Neural crest cell (in vitro differentiated cells): ENCODE data around the gene CPN2. TPM values are rescaled to one million over a fixed set of nuclear protein-coding genes. Genes with fewer than 3 reads are reported as not detected.

Source experiments
- DNase-seq: peaks from one replicate; pipeline ENCODE4 v3.0.0; 2021; ENCODE audit warnings: low read depth, mixed read lengths, low spot score
- H3K27ac Mint-ChIP-seq: one replicate; pipeline ENCODE4 v1.8.0; 2021; ENCODE audit warnings: mild to moderate bottlenecking, mixed read lengths; ENCODE audit not compliant: unreplicated experiment
- H3K27me3 Mint-ChIP-seq: 2 replicates; pipeline ENCODE4 v1.8.0; 2021; ENCODE audit warnings: low read depth, mild to moderate bottlenecking, mixed read lengths
- H3K36me3 Mint-ChIP-seq: 2 replicates; pipeline ENCODE4 v1.8.0; 2021; ENCODE audit warnings: low read depth, mild to moderate bottlenecking, mixed read lengths
- H3K4me1 Mint-ChIP-seq: 2 replicates; pipeline ENCODE4 v1.8.0; 2021; ENCODE audit warnings: mixed read lengths
- H3K4me3 Mint-ChIP-seq: one replicate; pipeline ENCODE4 v1.8.0; 2021; ENCODE audit warnings: mild to moderate bottlenecking, mixed read lengths
- H3K9me3 Mint-ChIP-seq: 2 replicates; pipeline ENCODE4 v1.8.0; 2021; ENCODE audit warnings: mixed read lengths
- CTCF ChIP-seq: fragments of 200-600 bp; sonication (generic); conservative IDR thresholded peaks from 2 replicates; pipeline ENCODE4 v1.5.0; 2021; ENCODE audit warnings: antibody characterized with exemption, mild to moderate bottlenecking
- total RNA-seq: library from RNA; stranded (reverse); gene quantifications from 2 replicates; pipeline ENCODE4 v1.2.1, GENCODE V29; 2021

Gene CPN2
- total RNA-seq, 1 donor from 2014 or later = not detected

- H3K36me3 Mint-ChIP-seq = peaks cover 4% of the 10 kb centered on the region
- H3K27ac Mint-ChIP-seq = no peak overlapping the region
- H3K4me1 Mint-ChIP-seq = peaks cover 11% of the 10 kb centered on the region
- no peak for TF ChIP-seq CTCF
- H3K27me3 Mint-ChIP-seq = peaks cover 4% of the 10 kb centered on the region
- peaks cover 16% of the 10 kb centered on the region for H3K9me3 Mint-ChIP-seq
- DNase-seq = no peak
- no peak overlapping the region for H3K4me3 Mint-ChIP-seq
These were observed 38.1 kb upstream of the CPN2 start for GRCh38 chr3:194389269-194389668.

GRCh38 chr3:194387926-194388418 is 36.8 kb upstream of the CPN2 start:
- H3K27me3 Mint-ChIP-seq = peaks cover 4% of the 10 kb centered on the region
- no peak for TF ChIP-seq CTCF
- no peak overlapping the region for H3K27ac Mint-ChIP-seq
- no peak overlapping the region for H3K4me3 Mint-ChIP-seq
- peaks cover 14% of the 10 kb centered on the region for H3K4me1 Mint-ChIP-seq
- peaks cover 4% of the 10 kb centered on the region for H3K36me3 Mint-ChIP-seq
- no peak for DNase-seq
- peaks cover 16% of the 10 kb centered on the region for H3K9me3 Mint-ChIP-seq

- no peak overlapping the region for H3K4me3 Mint-ChIP-seq
- H3K27me3 Mint-ChIP-seq = peaks cover 4% of the 10 kb centered on the region
- no peak overlapping the region for H3K27ac Mint-ChIP-seq
- no peak for TF ChIP-seq CTCF
- H3K36me3 Mint-ChIP-seq = peaks cover 4% of the 10 kb centered on the region
- DNase-seq = no peak
- H3K9me3 Mint-ChIP-seq = peaks cover 16% of the 10 kb centered on the region
- H3K4me1 Mint-ChIP-seq = peaks cover 19% of the 10 kb centered on the region
These were observed 36.1 kb upstream of the CPN2 start for GRCh38 chr3:194387276-194387675.

- Mint-ChIP-seq H3K27ac (no peak overlapping the region), H3K4me3 (no peak overlapping the region), H3K36me3 (peaks cover 4% of the 10 kb centered on the region), H3K4me1 (peaks cover 19% of the 10 kb centered on the region), H3K9me3 (peaks cover 16% of the 10 kb centered on the region), H3K27me3 (peaks cover 4% of the 10 kb centered on the region)
- no peak for TF ChIP-seq CTCF
- DNase-seq = no peak
These were observed 35.5 kb upstream of the CPN2 start for GRCh38 chr3:194386648-194387047.

GRCh38 chr3:194386066-194386465 is 34.9 kb upstream of the CPN2 start:
- peaks cover 12% of the 10 kb centered on the region for H3K9me3 Mint-ChIP-seq
- peaks cover 19% of the 10 kb centered on the region for H3K4me1 Mint-ChIP-seq
- peaks cover 4% of the 10 kb centered on the region for H3K27me3 Mint-ChIP-seq
- H3K4me3 Mint-ChIP-seq = no peak overlapping the region
- H3K36me3 Mint-ChIP-seq = peaks cover 4% of the 10 kb centered on the region
- no peak for DNase-seq
- TF ChIP-seq CTCF = no peak
- H3K27ac Mint-ChIP-seq = peak overlapping the region; percentile 43

- no peak for TF ChIP-seq CTCF
- Mint-ChIP-seq H3K9me3 (no peaks in the 10 kb centered on the region), H3K27ac (no peak overlapping the region), H3K36me3 (no peaks in the 10 kb centered on the region), H3K4me1 (peaks cover 26% of the 10 kb centered on the region), H3K4me3 (no peak overlapping the region), H3K27me3 (peaks cover 7% of the 10 kb centered on the region)
- no peak for DNase-seq
These were observed 33.5 kb upstream of the CPN2 start for GRCh38 chr3:194384569-194385001.
